NCI-H1417 (cell line): Measurements from ENCODE around the gene HERC3.

Experiments used
- DNase-seq, 3 experiments: peaks; one replicate each; lab custom pipeline; 2025; lab: John Stamatoyannopoulos, UW

The HERC3 gene

GRCh38 chr4:88591787-88592599 lies at the start of gene HERC3:
Gene HERC3, plus strand, starts transcription at chr4:88592480. Its CDS starts 13,344 bp downstream, at chr4:88605824.
- peak; percentile 91 to 93 (median 91) for DNase-seq

GRCh38 chr4:88549815-88550214 lies 42.5 kb upstream of the HERC3 start:
- no peak for DNase-seq

GRCh38 chr4:88567591-88567990 lies 24.7 kb upstream of the HERC3 start:
- DNase-seq: no peak

DNA sequence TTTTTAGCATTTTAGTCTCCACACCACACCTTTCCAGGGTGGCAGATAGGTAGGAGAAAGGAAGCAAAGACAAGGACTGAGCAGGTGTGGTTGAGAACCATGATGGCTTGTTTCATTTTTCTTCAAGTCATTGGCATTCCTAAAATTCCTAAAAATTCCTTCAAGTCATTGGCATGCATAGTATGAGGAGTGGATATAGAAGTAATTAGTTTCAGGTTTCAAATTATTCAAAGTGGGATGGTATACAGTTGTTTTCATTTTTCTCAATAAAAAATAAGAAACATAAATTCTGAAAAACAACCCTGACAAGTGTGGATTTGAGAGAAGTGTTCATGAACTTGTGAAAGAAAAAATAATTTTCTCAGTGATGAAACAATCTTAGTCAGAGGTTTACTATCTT lies 22.3 kb upstream of the HERC3 start:
- no peak for DNase-seq

GRCh38 chr4:88573276-88573980 lies 18.9 kb upstream of the HERC3 start:
- no peak for DNase-seq

DNA sequence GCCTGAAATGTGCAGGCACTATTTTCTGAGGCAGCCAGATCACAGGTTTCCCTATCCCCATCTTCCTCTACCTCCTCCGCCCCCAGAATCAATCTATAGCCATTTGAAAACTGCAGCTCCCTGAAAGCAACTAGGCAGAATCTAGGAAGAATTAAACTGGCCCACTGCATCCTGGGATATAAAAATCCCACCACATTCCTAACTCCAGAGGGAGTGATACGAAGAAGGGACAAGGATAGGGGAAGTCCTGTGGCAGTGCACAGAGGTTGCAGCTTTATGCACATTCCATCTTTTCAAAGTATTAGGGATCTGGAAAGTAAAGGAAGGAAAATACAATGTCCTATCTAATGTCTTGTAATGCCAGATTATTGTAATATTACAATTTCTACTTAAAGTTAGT lies 18.3 kb upstream of the HERC3 start:
- peak in 1 of 3 experiments; percentile 4 for DNase-seq

- no peak for DNase-seq
Observed at GRCh38 chr4:88575186-88575585, 17.1 kb upstream of the HERC3 start.

DNA sequence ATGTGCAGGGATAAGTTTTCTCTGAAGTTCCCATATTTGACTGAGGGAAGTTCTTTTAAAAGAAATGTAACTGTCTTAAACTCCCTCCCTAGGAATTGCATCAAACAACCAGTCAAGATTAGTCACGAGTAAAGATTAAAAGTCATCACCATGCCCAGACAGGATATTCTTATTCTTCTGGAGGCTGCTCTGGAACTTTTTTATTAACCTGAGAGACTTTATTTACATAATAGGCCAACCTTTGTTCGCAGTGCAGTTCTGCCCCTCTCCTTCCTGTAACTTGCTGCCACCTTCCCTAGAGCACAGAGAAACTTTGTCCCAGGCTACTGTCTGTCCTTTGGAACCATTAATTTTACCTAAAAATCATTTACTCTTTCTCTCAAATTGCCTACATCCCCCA lies 9.8 kb upstream of the HERC3 start:
- DNase-seq: no peak

DNA sequence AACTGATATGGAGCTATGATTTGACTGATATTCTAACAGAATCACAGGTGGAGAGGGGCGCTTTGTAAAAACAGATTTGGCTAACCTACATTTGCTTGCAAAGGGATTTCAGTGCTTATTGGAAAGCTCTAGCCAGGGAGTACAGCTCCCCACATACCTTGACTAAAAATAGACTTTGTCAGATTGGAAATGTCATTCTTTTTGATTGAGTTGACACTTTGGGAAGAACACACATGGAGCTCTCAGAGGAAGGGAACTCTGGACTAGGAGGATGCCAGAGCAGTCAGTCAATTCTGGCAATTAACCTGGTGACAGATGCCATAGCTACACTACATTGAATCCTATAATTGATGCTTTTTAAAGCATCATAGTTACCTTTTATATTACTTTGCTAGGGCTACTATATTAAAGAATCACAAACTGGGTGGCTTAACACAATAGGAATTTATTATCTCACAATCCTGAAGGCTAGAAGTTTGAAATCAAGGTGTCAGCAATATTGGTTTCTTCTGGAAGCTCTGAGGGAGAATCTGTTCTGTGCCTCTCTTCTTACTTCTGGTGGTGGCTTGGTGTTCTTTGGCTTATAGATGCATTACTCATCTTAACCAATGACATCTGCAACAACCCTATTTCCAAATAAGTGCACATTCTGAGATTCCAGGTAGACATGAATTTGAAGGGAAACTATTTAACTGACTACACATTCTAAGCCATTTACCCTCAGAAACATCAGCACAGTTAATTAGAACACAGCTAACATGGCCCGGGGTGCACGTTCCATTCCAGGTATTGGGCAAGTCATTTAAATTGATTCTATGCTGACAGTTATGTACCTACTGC lies 8.4 kb upstream of the HERC3 start:
- no peak for DNase-seq

GRCh38 chr4:88584471-88584900 lies 7.8 kb upstream of the HERC3 start:
- DNase-seq: no peak

DNA sequence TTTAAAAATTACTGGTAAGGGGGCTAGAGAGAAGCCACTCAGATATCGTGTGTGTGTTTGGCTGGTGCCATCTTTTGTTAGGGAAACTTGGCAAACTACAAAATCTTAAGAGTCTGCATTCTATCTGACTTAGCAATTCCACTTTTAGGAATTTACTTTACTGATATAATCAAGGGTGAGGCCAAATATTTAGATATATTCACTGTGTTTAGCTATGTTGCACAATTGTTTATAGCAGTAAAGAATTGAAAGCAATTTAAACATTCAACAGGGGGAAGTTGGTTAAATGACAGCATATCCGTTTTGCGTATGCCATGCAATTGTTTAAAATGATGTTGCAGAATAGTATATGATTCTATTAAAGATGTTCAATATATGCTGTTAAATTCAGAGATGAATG lies 6.4 kb upstream of the HERC3 start:
- no peak for DNase-seq

DNA sequence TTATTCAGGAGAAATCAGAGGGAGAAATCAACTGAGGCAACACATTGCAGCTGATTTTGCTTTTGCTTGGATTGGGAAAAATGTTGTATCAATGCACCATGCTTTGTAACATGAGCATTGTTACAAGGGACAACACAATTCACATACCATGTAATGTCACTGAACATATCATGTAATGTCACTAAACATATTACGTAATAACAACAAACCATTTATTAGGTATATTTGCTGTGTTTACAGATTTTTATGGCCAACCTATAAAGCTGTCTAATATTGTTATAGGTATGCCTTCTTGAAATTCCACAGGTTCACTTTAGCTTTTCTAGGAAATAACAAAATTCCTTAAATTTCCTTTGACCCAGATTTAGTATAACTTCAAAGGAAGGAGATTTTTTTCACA lies 5.0 kb upstream of the HERC3 start:
- DNase-seq: no peak

DNA sequence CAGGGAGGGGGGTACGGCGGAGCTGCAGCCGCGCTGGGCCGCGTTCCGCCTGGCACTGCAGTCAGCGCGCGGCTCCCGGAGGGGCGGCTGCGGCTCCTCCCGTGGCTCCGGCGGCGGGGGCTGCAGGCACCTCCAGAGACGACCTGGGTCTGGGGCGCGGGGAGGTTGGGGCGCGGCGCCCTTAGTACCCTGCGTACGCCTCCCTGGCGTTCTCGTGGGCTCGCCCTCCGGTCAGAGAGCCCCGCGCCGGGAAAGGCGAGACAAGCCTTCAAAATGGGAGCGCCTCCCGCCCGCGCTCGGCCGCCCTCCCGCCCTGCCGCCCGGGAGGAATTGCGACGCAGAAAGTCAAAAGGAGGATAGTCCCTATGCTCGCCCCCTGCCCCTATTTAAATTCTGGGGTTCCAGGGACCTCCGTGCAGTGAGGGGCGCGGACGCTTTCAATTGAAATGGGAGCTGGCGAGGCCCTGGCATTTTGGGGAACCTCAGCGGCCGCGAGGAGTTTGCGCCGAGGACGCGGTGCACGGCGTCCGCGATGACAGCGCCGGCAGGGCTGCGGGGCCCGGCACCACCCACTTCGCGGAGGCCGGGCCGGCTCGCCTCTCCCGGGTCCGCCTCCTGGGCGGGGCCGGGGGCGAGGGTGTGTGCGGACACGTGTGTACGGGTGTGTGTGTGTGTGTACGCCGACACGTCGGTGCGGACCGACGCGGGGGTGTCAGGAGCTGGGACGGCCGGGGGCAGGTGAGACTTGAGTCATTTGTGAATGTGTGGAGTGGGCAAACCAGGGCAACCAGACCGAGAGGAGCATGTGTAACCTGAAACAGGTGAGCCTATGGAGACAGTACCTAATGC lies 544 bp downstream of the HERC3 start:
- peak; percentile 81 to 87 (median 84) for DNase-seq

- DNase-seq: no peak
Observed at GRCh38 chr4:88597970-88598660, 5.8 kb downstream of the HERC3 start.

DNA sequence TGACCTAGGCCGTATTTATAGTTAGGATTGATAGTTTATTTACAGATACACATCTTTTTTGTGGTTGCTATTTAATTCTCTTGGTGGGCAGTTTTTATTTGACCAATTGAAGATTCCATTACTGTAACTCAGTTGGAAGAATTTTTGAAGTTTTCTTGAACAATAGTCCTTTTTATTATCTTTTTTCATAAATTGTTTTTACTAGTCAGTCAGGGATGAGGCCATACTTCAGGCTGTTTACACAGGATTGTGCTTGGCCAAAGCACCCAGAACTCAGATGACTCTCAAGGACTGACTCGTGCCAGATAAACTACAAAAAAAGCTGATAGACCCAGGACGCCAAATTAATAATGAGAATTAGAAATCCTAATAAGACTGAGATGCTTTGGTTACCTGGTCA lies 7.0 kb downstream of the HERC3 start:
- DNase-seq: no peak

DNA sequence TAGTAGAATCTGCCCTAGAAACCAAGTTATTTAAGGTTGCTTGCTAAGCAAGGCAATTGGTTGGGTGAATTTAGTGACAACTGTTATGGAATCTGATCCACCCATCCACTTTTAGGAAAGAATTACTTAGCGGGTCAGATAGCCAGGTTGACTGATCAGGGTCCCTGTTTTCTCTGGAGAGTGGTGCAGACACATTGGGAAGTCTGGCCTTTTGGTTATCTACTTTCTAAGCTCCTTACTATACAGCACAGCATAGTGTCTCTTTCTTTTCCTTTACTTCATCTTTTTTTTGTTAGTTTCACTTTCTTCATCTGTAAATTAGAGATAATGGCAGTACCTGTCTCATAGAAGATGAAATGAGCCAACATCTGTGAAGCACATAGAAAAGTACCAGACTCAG lies 7.4 kb downstream of the HERC3 start:
- DNase-seq: no peak

- peak in 2 of 3 experiments; percentile 5 to 66 for DNase-seq
Observed at GRCh38 chr4:88600176-88600838, 8.0 kb downstream of the HERC3 start.

- no peak for DNase-seq
Observed at GRCh38 chr4:88604978-88605678, 12.8 kb downstream of the HERC3 start.

DNA sequence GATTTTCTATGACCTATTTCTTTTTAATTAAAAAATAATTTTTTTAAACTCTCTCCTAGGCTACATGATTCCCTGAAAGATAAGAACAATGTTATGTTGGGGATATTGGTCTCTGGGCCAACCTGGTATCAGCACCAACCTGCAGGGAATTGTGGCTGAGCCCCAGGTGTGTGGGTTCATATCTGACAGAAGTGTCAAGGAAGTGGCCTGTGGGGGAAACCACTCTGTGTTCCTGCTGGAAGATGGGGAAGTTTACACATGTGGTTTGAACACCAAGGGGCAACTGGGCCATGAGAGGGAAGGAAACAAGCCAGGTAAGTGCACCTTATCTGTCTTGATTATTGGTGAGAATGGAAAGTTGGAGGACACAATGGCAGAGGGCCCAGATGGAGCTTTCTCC lies 13.5 kb downstream of the HERC3 start:
- no peak for DNase-seq

GRCh38 chr4:88606832-88607231 lies 14.6 kb downstream of the HERC3 start:
- DNase-seq: no peak
